ENCODE data around the gene EBF3.

- TF ChIP-seq CREB1 (CRISPR knock-in tag; IDR thresholded peaks at IDR 0.05; ENCODE audit: low read depth), result no peak
- TF ChIP-seq CTCF (conservative IDR thresholded peaks at IDR 0.05; ENCODE audit: low read depth in 2 of 2), result no peak
- TF ChIP-seq POLR2AphosphoS5 (IDR thresholded peaks at IDR 0.05; ENCODE audit: low read depth), result no peak
- no peak for TF ChIP-seq EZH2 (IDR thresholded peaks at IDR 0.05; ENCODE audit: low read depth, unreplicated experiment)
- TF ChIP-seq ZNF462 (CRISPR knock-in tag; IDR thresholded peaks at IDR 0.05), result no peak
These were observed 95.5 kb downstream of the EBF3 start for GRCh38 chr10:129868449-129869035.
